Gastroesophageal sphincter (tissue), 4 donors: ENCODE data around the gene FMNL3. TPM values are rescaled to one million over a fixed set of nuclear protein-coding genes. Genes with fewer than 3 reads are reported as not detected.

Experiments used
- ATAC-seq: fragments of 150-250 bp; one replicate; pipeline ENCODE4 v1.9.1; 2016; ENCODE audit warnings: mild to moderate bottlenecking, moderate library complexity
- H3K27ac ChIP-seq, 4 donors: fragments of 200-600 bp; sonication (generic) in 3 of 4; 1 replicate in 3 of 4; 2 replicates in 1 of 4; pipeline ENCODE4 v1.5.1; 2016 to 2019
- H3K27me3 ChIP-seq: fragments of 200-600 bp; sonication (generic); one replicate; pipeline ENCODE4 v1.5.1; 2019
- H3K36me3 ChIP-seq, 2 donors: fragments of 200-600 bp; sonication (generic); one replicate each; pipeline ENCODE4 v1.5.1; 2019; ENCODE audit warnings: control low read depth in 1 of 2
- H3K4me1 ChIP-seq, 3 donors: fragments of 200-600 bp; sonication (generic); 1 replicate in 2 of 3; 2 replicates in 1 of 3; pipeline ENCODE4 v1.5.1; 2016 to 2019; ENCODE audit warnings: control low read depth in 2 of 3
- H3K4me3 ChIP-seq, 2 donors: fragments of 200-600 bp; sonication (generic); one replicate each; pipeline ENCODE4 v1.5.1; 2019; ENCODE audit warnings: mild to moderate bottlenecking in 1 of 2, moderate library complexity in 1 of 2
- H3K9me3 ChIP-seq, 3 donors: fragments of 200-600 bp; sonication (generic); one replicate each; pipeline ENCODE4 v1.5.1; 2017 to 2019; ENCODE audit warnings: control low read depth in 2 of 3
- CTCF ChIP-seq, 4 experiments: fragments of 200-600 bp in 2 of 4; fragments of 450-650 bp in 2 of 4; sonication (generic) in 1 of 4; IDR thresholded peaks; one replicate each; pipeline ENCODE4 v1.5.1; 2017 to 2019; ENCODE audit warnings: antibody characterized with exemption in 4 of 4, mild to moderate bottlenecking in 2 of 4, moderate library complexity in 2 of 4
- EP300 ChIP-seq: sonication (generic); formaldehyde crosslinking; IDR thresholded peaks from one replicate; pipeline ENCODE4 v1.6.1; 2017; ENCODE audit warnings: antibody characterized with exemption, mild to moderate bottlenecking
- POLR2A ChIP-seq, 2 donors: fragments of 450-650 bp; IDR thresholded peaks; one replicate each; pipeline ENCODE4 v1.6.1; 2017; ENCODE audit warnings: antibody characterized with exemption in 2 of 2, mild to moderate bottlenecking in 2 of 2, moderate library complexity in 1 of 2
- POLR2AphosphoS5 ChIP-seq: sonication (generic); formaldehyde crosslinking; IDR thresholded peaks from one replicate; pipeline ENCODE4 v1.6.1; 2017; ENCODE audit warnings: antibody characterized with exemption
- WGBS, 2 donors: methylation state at CpG; one replicate each; pipeline ENCODE4 v1.1.5; 2018; ENCODE audit warnings: low coverage in 1 of 2; 5-methylcytosine and 5-hydroxymethylcytosine counted together
- total RNA-seq, 4 donors: library from RNA; depleted of rRNA; stranded (reverse); fragments of >200 nt; gene quantifications; one replicate each; pipeline ENCODE4 v1.1.0, GENCODE V29; 2016

The FMNL3 gene
- total RNA-seq, 4 donors from 2014 or later = 10.4 to 15.4 (median 12.6) TPM

- Histone ChIP-seq H3K36me3 (no peaks in the 10 kb centered on the region), H3K27me3 (no peaks in the 10 kb centered on the region), H3K4me1 (peaks cover 0 to 64% (median 29%) of the 10 kb centered on the region in 3 donors), H3K9me3 (no peaks in the 10 kb centered on the region), H3K27ac (no peak overlapping the region), H3K4me3 (no peak overlapping the region)
- 85 to 100% methylated on average over 2 of the region's 2 CpGs for WGBS, 2 donors
- no peak for TF ChIP-seq POLR2A (IDR thresholded peaks at IDR 0.05)
- no peak for ATAC-seq
These were observed 39.7 kb downstream of the FMNL3 start for GRCh38 chr12:49667325-49668090.

GRCh38 chr12:49666176-49666575 lies 41.0 kb downstream of the FMNL3 start:
- Histone ChIP-seq H3K27me3 (no peaks in the 10 kb centered on the region), H3K27ac (no peak overlapping the region), H3K9me3 (no peaks in the 10 kb centered on the region), H3K4me3 (no peak overlapping the region), H3K4me1 (peaks cover 0 to 64% (median 17%) of the 10 kb centered on the region in 3 donors), H3K36me3 (no peaks in the 10 kb centered on the region)
- no peak for TF ChIP-seq EP300
- no peak for TF ChIP-seq POLR2AphosphoS5
- TF ChIP-seq POLR2A (IDR thresholded peaks at IDR 0.05) = no peak
- TF ChIP-seq CTCF (IDR thresholded peaks at IDR 0.05) = no peak
- no peak for ATAC-seq
- 94 to 97% methylated on average over 2 to 4 of the region's 4 CpGs for WGBS, 2 donors

GRCh38 chr12:49665384-49665783 lies 41.8 kb downstream of the FMNL3 start:
- Histone ChIP-seq H3K9me3 (no peaks in the 10 kb centered on the region), H3K4me1 (peaks cover 0 to 63% (median 15%) of the 10 kb centered on the region in 3 donors), H3K27ac (peak overlapping the region in 1 of 4 donors; percentile 3), H3K27me3 (no peaks in the 10 kb centered on the region), H3K36me3 (peaks cover 0 to 6% of the 10 kb centered on the region in 2 donors), H3K4me3 (no peak overlapping the region)
- TF ChIP-seq POLR2A (IDR thresholded peaks at IDR 0.05) (no peak), CTCF (IDR thresholded peaks at IDR 0.05) (no peak), POLR2AphosphoS5 (no peak), EP300 (no peak)
- WGBS, 2 donors = 73 to 100% methylated on average over 1 to 2 of the region's 2 CpGs
- ATAC-seq = no peak

GRCh38 chr12:49664591-49665239 lies 42.5 kb downstream of the FMNL3 start:
- H3K4me1 ChIP-seq = peaks cover 0 to 62% (median 15%) of the 10 kb centered on the region in 3 donors
- H3K9me3 ChIP-seq = no peaks in the 10 kb centered on the region
- H3K27ac ChIP-seq = peak overlapping the region in 2 of 4 donors; percentile 66 to 71
- WGBS, 2 donors = 67 to 87% methylated on average over 1 to 4 of the region's 4 CpGs
- peaks cover 0 to 9% of the 10 kb centered on the region in 2 donors for H3K36me3 ChIP-seq
- H3K27me3 ChIP-seq = no peaks in the 10 kb centered on the region
- H3K4me3 ChIP-seq = no peak overlapping the region
- ATAC-seq = peak; percentile 54
- TF ChIP-seq POLR2AphosphoS5 = no peak

DNA sequence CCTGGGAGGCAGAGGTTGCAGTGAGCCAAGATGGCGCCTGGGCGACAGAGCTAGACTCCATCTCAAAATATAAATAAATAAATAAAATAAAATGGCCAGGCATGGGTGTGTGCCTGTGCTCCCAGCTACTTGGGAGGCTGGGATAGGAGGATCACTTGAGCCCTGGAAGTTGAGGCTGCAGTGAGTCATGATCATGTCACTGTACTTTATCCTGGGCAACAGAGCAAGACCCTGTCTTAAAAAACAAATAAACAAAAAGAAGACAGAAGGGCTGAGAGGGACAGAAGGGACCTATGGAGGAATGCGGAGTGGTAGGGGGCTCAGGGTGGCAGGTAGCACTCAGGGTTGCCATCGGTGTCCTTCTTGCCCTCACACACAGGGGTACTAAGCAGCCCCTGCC lies 43.0 kb downstream of the FMNL3 start:
- Histone ChIP-seq H3K27ac (peak overlapping the region in 3 of 4 donors; percentile 66 to 76 (median 71)), H3K36me3 (peaks cover 0 to 14% of the 10 kb centered on the region in 2 donors), H3K4me3 (no peak overlapping the region), H3K27me3 (no peaks in the 10 kb centered on the region), H3K4me1 (peaks cover 0 to 62% (median 15%) of the 10 kb centered on the region in 3 donors), H3K9me3 (no peaks in the 10 kb centered on the region)
- WGBS, 2 donors = 86 to 94% methylated on average over 2 of the region's 4 CpGs
- no peak for ATAC-seq
- TF ChIP-seq CTCF (IDR thresholded peaks at IDR 0.05) (no peak), EP300 (no peak), POLR2A (IDR thresholded peaks at IDR 0.05) (no peak), POLR2AphosphoS5 (no peak)
